ENCODE results near the gene PHC2. TPM values are rescaled to one million over a fixed set of nuclear protein-coding genes. Genes with fewer than 3 reads are reported as not detected.

PHC2 gene
- total and polyA plus RNA-seq, 9 of the 15 experiments (the other 6 are each of a cell fraction or from before 2014, with no cell fraction given) = 3.1 to 67.6 (median 34.6) TPM

GRCh38 chr1:33430692-33431593 lies at the start of gene PHC2 (continued):
- TF ChIP-seq BCL6 (CRISPR knock-in tag; IDR thresholded peaks at IDR 0.05) (no peak), SP2 (IDR thresholded peaks at IDR 0.05; ENCODE audit: extremely low read depth, low read depth, low read length, poor library complexity, severe bottlenecking) (no peak), CEBPZ (IDR thresholded peaks at IDR 0.05; ENCODE audit: borderline replicate concordance, low read depth, low read length) (no peak), KLF6 (CRISPR knock-in tag; IDR thresholded peaks at IDR 0.05; ENCODE audit: borderline replicate concordance) (no peak), PTRF (tag; IDR thresholded peaks at IDR 0.05) (no peak), ZBTB49 (CRISPR knock-in tag; IDR thresholded peaks at IDR 0.05; ENCODE audit: borderline replicate concordance) (no peak), RAD51 (IDR thresholded peaks at IDR 0.05; ENCODE audit: borderline replicate concordance, low read depth) (peak; percentile 84), MLX (CRISPR knock-in tag; conservative IDR thresholded peaks at IDR 0.05) (no peak), TEAD1 (CRISPR knock-in tag; IDR thresholded peaks at IDR 0.05) (0 out of 4 replicates have a peak, but pooled peaks of 1 of the 2 experiments have one; percentile 47), ESRRB (CRISPR knock-in tag; IDR thresholded peaks at IDR 0.05; ENCODE audit: borderline replicate concordance) (no peak), NFYB (IDR thresholded peaks at IDR 0.05; ENCODE audit: extremely low read depth, insufficient read length) (peak; percentile 51), AFF4 (CRISPR knock-in tag; IDR thresholded peaks at IDR 0.05) (no peak), ZNF277 (CRISPR knock-in tag; IDR thresholded peaks at IDR 0.05; ENCODE audit: borderline replicate concordance) (no peak)

Measured in K562 (cell line).